WTC11 (cell line): ENCODE results near the gene GAS1. TPM values are rescaled to one million over a fixed set of nuclear protein-coding genes. Genes with fewer than 3 reads are reported as not detected.

Experiments
- ATAC-seq: fragments of 200-7000 bp; cut with Tn5 transposase; 2 replicates; pipeline ENCODE4 v1.10.0; 2021; ENCODE audit warnings: mild to moderate bottlenecking, moderate library complexity
- CTCF ChIA-PET: fragments of 300-600 bp; sonication (Branson Sonifier 250); formaldehyde crosslinking; loops from one replicate; lab custom pipeline; 2021; ENCODE audit warnings: antibody characterized with exemption; lab: Charles Lee
- POLR2A ChIA-PET: fragments of 350-600 bp; sonication (Branson Sonifier 250); formaldehyde crosslinking; loops from one replicate; lab custom pipeline; 2021; ENCODE audit warnings: antibody characterized with exemption; lab: Charles Lee
- DNase-seq: peaks from one replicate; pipeline ENCODE4 v3.0.0; 2021; ENCODE audit warnings: low spot score
- H3K27ac Mint-ChIP-seq: 2 replicates; pipeline ENCODE4 v1.8.0; 2021; ENCODE audit warnings: mixed read lengths
- H3K27me3 Mint-ChIP-seq: 2 replicates; pipeline ENCODE4 v1.8.0; 2021; ENCODE audit warnings: low read depth, mild to moderate bottlenecking, moderate library complexity, mixed read lengths
- H3K36me3 Mint-ChIP-seq: 2 replicates; pipeline ENCODE4 v1.8.0; 2021; ENCODE audit warnings: mixed read lengths
- H3K4me1 Mint-ChIP-seq: 2 replicates; pipeline ENCODE4 v1.8.0; 2022; ENCODE audit warnings: mixed read lengths
- H3K4me3 Mint-ChIP-seq: 2 replicates; pipeline ENCODE4 v1.8.0; 2021; ENCODE audit warnings: mild to moderate bottlenecking, moderate library complexity, mixed read lengths
- H3K9me3 Mint-ChIP-seq: 2 replicates; pipeline ENCODE4 v1.8.0; 2021; ENCODE audit warnings: mixed read lengths
- ATF1 ChIP-seq: sonication (generic); formaldehyde crosslinking; IDR thresholded peaks from 2 replicates; pipeline ENCODE4 v1.8.1; 2023; ENCODE audit warnings: mild to moderate bottlenecking, moderate library complexity, missing genetic modification reagents
- ATF3 ChIP-seq: sonication (generic); formaldehyde crosslinking; conservative IDR thresholded peaks from 2 replicates; pipeline ENCODE4 v1.8.1; 2022; ENCODE audit warnings: mild to moderate bottlenecking, missing genetic modification reagents
- E2F1 ChIP-seq: sonication (generic); formaldehyde crosslinking; IDR thresholded peaks from 2 replicates; pipeline ENCODE4 v1.8.0; 2022; ENCODE audit warnings: mild to moderate bottlenecking, missing genetic modification reagents
- E2F4 ChIP-seq: sonication (generic); formaldehyde crosslinking; IDR thresholded peaks from 2 replicates; pipeline ENCODE4 v1.8.1; 2022; ENCODE audit warnings: low read depth, mild to moderate bottlenecking, moderate library complexity, missing genetic modification reagents, borderline replicate concordance
- E2F5 ChIP-seq: sonication (generic); formaldehyde crosslinking; IDR thresholded peaks from 2 replicates; pipeline ENCODE4 v1.8.1; 2022; ENCODE audit warnings: mild to moderate bottlenecking, moderate library complexity, missing genetic modification reagents
- FOXP1 ChIP-seq: sonication (generic); formaldehyde crosslinking; IDR thresholded peaks from 2 replicates; pipeline ENCODE4 v1.8.0; 2022; ENCODE audit warnings: missing genetic modification reagents, mild to moderate bottlenecking, moderate library complexity, borderline replicate concordance
- HMGA2 ChIP-seq: fragments of 250-450 bp; sonication (Bioruptor Pico); IDR thresholded peaks from 2 replicates; pipeline ENCODE4 v1.4.0; 2021; ENCODE audit warnings: mild to moderate bottlenecking, moderate library complexity
- HMGXB4 ChIP-seq: sonication (generic); formaldehyde crosslinking; IDR thresholded peaks from 2 replicates; pipeline ENCODE4 v1.8.1; 2023; ENCODE audit warnings: mild to moderate bottlenecking, moderate library complexity, missing genetic modification reagents
- MLX ChIP-seq: sonication (generic); formaldehyde crosslinking; IDR thresholded peaks from 2 replicates; pipeline ENCODE4 v1.8.1; 2023; ENCODE audit warnings: mild to moderate bottlenecking, missing genetic modification reagents, moderate library complexity
- NR3C1 ChIP-seq: sonication (generic); formaldehyde crosslinking; conservative IDR thresholded peaks from 2 replicates; pipeline ENCODE4 v1.8.1; 2023; ENCODE audit warnings: low read depth, mild to moderate bottlenecking, missing genetic modification reagents
- PRDM15 ChIP-seq: sonication (generic); formaldehyde crosslinking; IDR thresholded peaks from 2 replicates; pipeline ENCODE4 v1.8.0; 2022; ENCODE audit warnings: missing genetic modification reagents
- SMAD4 ChIP-seq: sonication (generic); formaldehyde crosslinking; IDR thresholded peaks from 2 replicates; pipeline ENCODE4 v1.8.0; 2022; ENCODE audit warnings: mild to moderate bottlenecking, missing genetic modification reagents
- TEAD1 ChIP-seq: sonication (generic); formaldehyde crosslinking; IDR thresholded peaks from 2 replicates; pipeline ENCODE4 v1.8.0; 2022; ENCODE audit warnings: mild to moderate bottlenecking, missing genetic modification reagents
- ZBTB21 ChIP-seq: sonication (generic); formaldehyde crosslinking; IDR thresholded peaks from 2 replicates; pipeline ENCODE4 v1.8.1; 2023; ENCODE audit warnings: mild to moderate bottlenecking, missing genetic modification reagents, borderline replicate concordance
- ZNF425 ChIP-seq: fragments of 250-450 bp; sonication (Bioruptor Pico); conservative IDR thresholded peaks from 2 replicates; pipeline ENCODE4 v1.9.0; 2021; ENCODE audit warnings: mild to moderate bottlenecking
- total RNA-seq: library from RNA; stranded (reverse); gene quantifications from 3 replicates; pipeline ENCODE4 v1.2.3, GENCODE V29; 2021

The GAS1 gene
- total RNA-seq, 1 experiment from 2014 or later, result 5.0 TPM

- TF ChIP-seq PRDM15 (CRISPR knock-in tag) (no peak), ZBTB21 (CRISPR knock-in tag) (no peak), ZNF425 (no peak)
Observed at GRCh38 chr9:86977205-86977835, 30.0 kb upstream of the GAS1 start (continued).

GRCh38 chr9:86975606-86976005 lies 28.3 kb upstream of the GAS1 start:
- DNase-seq (no peak), ATAC-seq (no peak)
- Mint-ChIP-seq H3K27ac (no peak overlapping the region), H3K9me3 (no peaks in the 10 kb centered on the region)
- CTCF ChIA-PET, result no interaction called here
- no peak for TF ChIP-seq ATF3 (CRISPR knock-in tag)
- TF ChIP-seq TEAD1, result no peak
- TF ChIP-seq SMAD4 (CRISPR knock-in tag), result no peak
- no peak for TF ChIP-seq MLX (CRISPR knock-in tag)
- TF ChIP-seq E2F1 (CRISPR knock-in tag), result no peak
- TF ChIP-seq HMGXB4 (CRISPR knock-in tag), result no peak
- TF ChIP-seq E2F5 (CRISPR knock-in tag), result no peak
- no peak for TF ChIP-seq NR3C1 (CRISPR knock-in tag)
- TF ChIP-seq, all 79 proteins: peak for 0
- POLR2A ChIA-PET, result no interaction called here
- Mint-ChIP-seq H3K4me1 (peaks cover 11% of the 10 kb centered on the region), H3K36me3 (no peaks in the 10 kb centered on the region), H3K27me3 (no peaks in the 10 kb centered on the region), H3K4me3 (no peak overlapping the region)

GRCh38 chr9:86975036-86975435 lies 27.7 kb upstream of the GAS1 start:
- Mint-ChIP-seq H3K36me3 (no peaks in the 10 kb centered on the region), H3K27ac (no peak overlapping the region), H3K9me3 (no peaks in the 10 kb centered on the region), H3K4me1 (peaks cover 11% of the 10 kb centered on the region), H3K4me3 (no peak overlapping the region), H3K27me3 (no peaks in the 10 kb centered on the region)
- POLR2A ChIA-PET, result no interaction called here
- CTCF ChIA-PET, result no interaction called here
- no peak for DNase-seq
- no peak for ATAC-seq
- TF ChIP-seq ATF1 (CRISPR knock-in tag), result no peak
- no peak for TF ChIP-seq HMGA2
- TF ChIP-seq E2F4 (CRISPR knock-in tag), result no peak
- TF ChIP-seq FOXP1 (CRISPR knock-in tag), result no peak
- no peak for TF ChIP-seq ATF3 (CRISPR knock-in tag)
